GM18498 (cell line): ENCODE results near the gene FAM133A.
A peak's percentile ranks its signal among the peaks of the same experiment; 100 is the strongest.

Experiments
- ATAC-seq: cut with Tn5 transposase; IDR thresholded peaks from one replicate; pipeline ENCODE4 v1.9.1; 2021; ENCODE audit warnings: mild to moderate bottlenecking, moderate library complexity; ENCODE audit not compliant: unreplicated experiment

The FAM133A gene

DNA sequence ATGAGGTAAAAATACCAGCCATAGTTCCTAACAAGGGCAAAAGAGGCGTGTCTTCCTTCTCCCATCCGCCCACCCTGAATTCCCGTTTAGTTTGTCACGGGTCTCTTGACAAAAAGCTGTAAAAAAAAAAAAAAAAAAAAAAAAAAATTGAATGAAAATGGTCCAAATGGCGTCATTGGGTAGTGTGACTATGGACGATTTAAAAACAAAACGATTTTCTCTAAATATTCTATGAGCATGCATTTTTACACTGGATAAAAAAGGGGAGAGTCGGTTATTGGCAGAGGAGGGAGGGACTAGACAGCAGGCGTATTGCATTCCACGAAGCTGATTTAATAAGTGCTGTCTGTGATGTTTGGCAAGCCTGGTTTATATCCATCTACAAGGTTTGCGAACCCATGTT, at the start of gene FAM133A:
Gene FAM133A (plus strand): TSS at position 338 of the 403 bp plus-strand sequence. CDS start 35,214 bp downstream, outside the sequence.
- no peak for ATAC-seq

DNA sequence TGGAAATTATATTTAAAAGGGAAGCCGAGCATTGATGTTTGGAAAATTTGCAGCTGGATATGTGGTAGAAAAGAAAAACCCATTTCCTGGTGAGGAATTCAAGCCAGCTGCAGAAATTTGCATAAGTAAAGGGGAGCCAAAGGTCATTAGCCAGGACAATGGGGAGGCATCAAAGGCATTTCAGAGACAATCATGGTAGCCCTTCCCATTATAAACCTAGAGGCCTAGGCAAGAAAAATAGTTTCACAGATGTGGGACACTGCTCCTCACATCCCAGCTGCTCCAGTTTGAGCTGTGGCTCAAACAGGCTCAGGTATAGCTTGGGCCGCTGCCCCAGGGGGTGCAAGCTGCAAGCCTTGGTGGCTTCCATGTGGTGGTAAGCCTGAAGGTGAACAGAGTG, 36.4 kb upstream of the FAM133A start:
- ATAC-seq, result no peak

DNA sequence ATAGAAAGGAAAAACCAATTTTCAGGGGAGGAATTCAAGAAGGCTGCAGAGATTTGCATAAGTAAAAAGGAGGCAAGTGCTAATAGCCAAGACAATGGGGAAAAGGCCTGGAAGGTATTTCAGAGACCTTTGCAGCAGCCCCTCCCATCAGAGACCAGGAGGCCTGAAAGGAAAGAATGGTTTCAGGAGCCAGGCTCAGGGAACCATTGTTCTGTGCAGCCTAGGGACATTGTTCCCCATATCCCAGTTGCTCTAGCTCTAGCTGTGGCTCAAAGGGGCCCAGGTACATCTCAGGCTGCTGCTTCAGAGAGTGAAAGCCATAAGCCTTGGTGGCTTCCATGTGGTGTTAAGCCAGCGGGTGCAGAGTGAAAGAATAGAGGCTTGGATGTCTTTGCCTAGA, 24.6 kb upstream of the FAM133A start:
- ATAC-seq, result no peak

DNA sequence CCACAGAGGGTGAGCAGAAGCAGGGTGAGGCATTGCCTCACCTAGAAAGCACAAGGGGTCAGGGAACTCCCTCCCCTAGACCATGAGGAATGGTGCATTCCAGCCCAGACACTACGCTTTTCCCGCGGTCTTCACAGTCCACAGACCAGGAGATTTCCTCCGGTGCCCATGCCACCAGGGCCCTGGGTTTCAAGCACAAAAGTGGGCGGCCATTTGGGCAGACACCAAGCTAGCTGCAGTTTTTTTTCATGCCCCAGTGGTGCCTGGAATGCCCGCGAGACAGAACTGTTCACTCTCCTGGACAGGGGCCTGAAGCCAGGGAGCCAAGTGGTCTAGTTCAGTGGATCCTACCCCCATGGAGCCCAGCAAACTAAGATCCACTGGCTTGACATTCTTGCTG, 13.4 kb upstream of the FAM133A start:
- no peak for ATAC-seq

DNA sequence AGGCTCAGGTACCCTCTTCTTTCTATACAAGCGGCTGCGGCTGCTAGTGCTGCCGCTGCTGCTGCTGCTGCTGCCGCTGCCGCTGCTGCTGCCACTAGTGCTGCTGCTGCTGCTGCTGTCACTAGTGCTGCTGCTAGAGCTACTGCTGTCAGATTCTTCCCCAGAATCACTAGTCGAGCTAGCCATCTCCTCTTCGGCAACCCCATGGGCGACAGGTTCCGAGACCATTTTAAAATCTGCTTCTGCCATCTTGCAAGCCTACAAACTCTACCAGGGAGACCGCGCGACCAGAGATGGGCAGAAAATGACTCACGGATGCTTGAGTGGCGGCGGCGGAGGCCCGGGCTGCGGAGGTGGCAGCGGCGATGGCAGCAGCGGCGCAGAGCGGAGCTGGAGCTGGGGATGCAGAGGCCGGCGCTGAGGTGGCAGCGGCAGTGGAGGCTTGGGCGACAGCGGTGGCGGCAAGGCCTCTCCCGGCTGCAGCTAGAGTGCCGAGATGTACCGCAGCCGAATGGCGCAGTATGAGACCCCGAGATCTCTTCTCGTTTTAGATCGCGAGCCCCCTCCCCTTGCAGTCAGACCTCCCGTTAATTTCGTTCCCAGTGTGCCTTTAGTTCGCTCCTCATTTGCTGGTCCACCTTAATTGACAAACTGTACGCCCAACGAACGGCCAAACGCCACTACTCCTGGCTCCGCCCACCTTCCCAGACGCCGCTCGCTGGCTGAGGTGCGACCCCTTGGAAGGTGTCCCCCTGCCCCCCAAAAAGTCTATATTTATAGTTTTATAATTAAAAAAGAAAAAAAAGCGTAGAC, 744 bp upstream of the FAM133A start, which contains the start of gene NAP1L3:
Gene NAP1L3 (minus strand): TSS at position 523 of the 813 bp plus-strand sequence. CDS start 274 bp downstream, at position 249.
- peak; percentile 66 for ATAC-seq

DNA sequence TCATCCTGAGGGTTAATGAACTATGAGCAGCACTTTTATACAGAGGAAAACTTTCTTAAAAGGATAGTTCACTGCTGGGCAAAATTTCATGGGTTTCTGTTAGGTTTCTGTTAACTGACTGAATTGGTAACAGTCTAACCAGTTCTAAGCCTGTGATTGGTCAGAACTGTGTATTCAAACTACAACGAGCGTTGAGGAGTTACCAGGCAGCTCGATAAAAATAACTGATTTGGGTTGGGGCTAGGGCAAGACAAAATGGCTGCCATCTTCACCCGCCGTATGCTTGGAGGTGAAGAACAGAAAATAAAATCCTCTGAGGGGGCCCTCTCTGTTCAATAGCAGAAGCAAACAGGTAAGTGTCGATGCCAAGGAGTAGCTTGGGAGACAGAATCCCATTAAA, 22.0 kb downstream of the FAM133A start:
- no peak for ATAC-seq

DNA sequence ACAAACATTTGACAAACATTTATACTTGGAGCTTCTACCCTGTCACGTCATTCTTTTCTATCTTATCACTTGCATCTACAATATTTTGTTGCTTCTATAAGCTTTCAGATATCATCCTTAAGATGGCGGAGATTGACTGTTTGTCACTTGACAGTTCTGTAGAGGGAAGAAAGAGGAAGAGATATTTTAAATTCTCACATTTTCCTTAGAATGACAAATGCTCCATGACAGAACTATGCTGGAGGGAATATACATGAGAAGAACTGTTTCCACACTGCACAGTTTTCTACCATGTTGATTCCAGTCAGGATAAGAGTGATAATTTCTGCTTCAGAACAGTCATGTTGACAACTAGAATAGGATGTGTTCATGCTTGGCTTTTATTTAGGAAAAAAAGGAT, 29.7 kb downstream of the FAM133A start:
- no peak for ATAC-seq

DNA sequence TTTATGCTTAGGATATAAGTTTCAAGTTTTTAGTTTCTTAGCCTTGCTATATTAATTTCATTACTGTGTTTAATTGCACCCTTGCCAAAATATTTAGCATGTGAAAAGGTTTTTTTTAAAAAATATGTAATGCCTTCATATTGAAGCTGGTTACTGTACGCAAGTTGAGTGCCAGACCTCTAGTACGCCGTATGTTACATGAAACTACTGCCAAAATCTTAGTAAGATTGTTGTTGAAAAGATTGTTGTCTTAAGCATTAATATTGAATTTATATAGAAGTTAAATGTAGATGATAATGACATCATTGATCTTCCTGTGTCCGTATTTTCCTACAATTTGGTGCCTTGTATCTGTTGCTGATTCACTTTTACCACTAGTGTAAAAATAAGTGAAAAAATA, 37.1 kb downstream of the FAM133A start:
- no peak for ATAC-seq

DNA sequence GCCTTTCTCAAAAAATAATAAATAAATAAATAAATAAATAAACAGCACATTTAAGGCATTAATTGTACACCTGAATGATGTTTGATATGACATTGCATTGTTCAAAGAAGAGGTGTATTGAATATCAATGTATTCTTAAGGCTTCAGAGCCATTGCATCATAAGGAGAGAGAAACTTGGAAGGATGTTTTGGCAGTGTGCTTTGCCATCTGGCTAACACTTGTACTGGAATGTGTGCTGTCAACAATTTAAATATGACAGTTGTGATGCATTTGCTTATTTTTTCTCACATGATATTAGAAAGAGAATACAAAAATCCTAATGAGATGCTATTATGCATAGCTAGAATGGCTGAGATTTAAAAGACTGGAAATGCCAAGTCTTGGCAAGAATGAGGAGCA, 67.8 kb downstream of the FAM133A start:
- ATAC-seq, result no peak

DNA sequence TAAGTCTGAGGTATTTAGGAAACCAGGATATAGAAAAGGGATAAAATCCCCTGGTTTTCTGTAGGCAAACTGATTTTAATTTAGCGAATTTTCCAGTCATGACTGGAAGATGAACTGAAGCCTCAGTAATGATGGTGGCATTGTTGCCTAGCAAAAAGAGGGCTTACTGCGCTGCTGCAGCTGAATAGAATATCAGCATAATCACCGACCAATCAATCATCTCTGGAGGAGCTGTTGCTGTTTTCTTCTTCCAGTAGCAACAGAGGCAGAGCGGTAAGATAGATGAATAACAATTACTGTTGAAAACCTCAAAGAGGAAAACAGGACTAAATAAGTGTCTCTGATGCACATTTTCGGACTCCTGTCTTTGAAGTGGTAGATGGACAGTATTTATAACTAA, 86.2 kb downstream of the FAM133A start:
- ATAC-seq, result no peak
